K562 (cell line): ENCODE results near the gene ATP6V1F. TPM values are rescaled to one million over a fixed set of nuclear protein-coding genes. Genes with fewer than 3 reads are reported as not detected.

ENCODE experiments used
- ATF1 ChIP-seq, 2 experiments: fragments of 450-650 bp in 1 of 2; IDR thresholded peaks; 2 replicates each; pipeline ENCODE4 v1.6.1; 2016; ENCODE audit warnings: missing compliant biosample characterization in 1 of 2, missing genetic modification characterization in 1 of 2
- E2F3 ChIP-seq: fragments of 250-450 bp; sonication (Bioruptor Pico); IDR thresholded peaks from 2 replicates; pipeline ENCODE4 v1.4.0; 2020; ENCODE audit warnings: mild to moderate bottlenecking
- GATAD2A ChIP-seq: fragments of 450-650 bp; IDR thresholded peaks from 2 replicates; pipeline ENCODE4 v1.6.1; 2017
- HDAC8 ChIP-seq: fragments of 450-650 bp; IDR thresholded peaks from 2 replicates; pipeline ENCODE4 v1.6.1; 2016; ENCODE audit warnings: mild to moderate bottlenecking, missing genetic modification characterization, moderate library complexity, missing compliant biosample characterization
- IFI16 ChIP-seq: fragments of 250-450 bp; sonication (Bioruptor Pico); IDR thresholded peaks from 2 replicates; pipeline ENCODE4 v2.1.2; 2022; ENCODE audit warnings: mild to moderate bottlenecking, inconsistent platforms
- KLF1 ChIP-seq: fragments of 450-650 bp; IDR thresholded peaks from 2 replicates; pipeline ENCODE4 v1.6.1; 2016; ENCODE audit warnings: missing genetic modification characterization, missing compliant biosample characterization
- NR2C1 ChIP-seq, 2 experiments: fragments of 450-650 bp; IDR thresholded peaks; 2 replicates each; pipeline ENCODE4 v1.6.1; 2017; ENCODE audit warnings: mild to moderate bottlenecking in 2 of 2, antibody characterized with exemption in 1 of 2, inconsistent platforms in 1 of 2, missing compliant biosample characterization in 1 of 2, missing genetic modification characterization in 1 of 2
- PHB2 ChIP-seq: fragments of 450-650 bp; IDR thresholded peaks from 2 replicates; pipeline ENCODE4 v1.6.1; 2017; ENCODE audit warnings: low read depth
- RFX1 ChIP-seq: fragments of 450-650 bp; IDR thresholded peaks from 2 replicates; pipeline ENCODE4 v1.6.1; 2016; ENCODE audit warnings: mild to moderate bottlenecking, moderate library complexity
- ZFX ChIP-seq: sonication (generic); formaldehyde crosslinking; IDR thresholded peaks from 2 replicates; pipeline ENCODE4 v1.8.0; 2022; ENCODE audit warnings: mild to moderate bottlenecking, missing genetic modification reagents, moderate library complexity
- ZNF76 ChIP-seq: fragments of 250-450 bp; sonication (Bioruptor Pico); IDR thresholded peaks from 2 replicates; pipeline ENCODE4 v1.4.0; 2020; ENCODE audit warnings: mild to moderate bottlenecking, moderate library complexity, borderline replicate concordance
- ZNF780A ChIP-seq: fragments of 250-450 bp; sonication (Bioruptor Pico); IDR thresholded peaks from 2 replicates; pipeline ENCODE4 v1.5.0; 2021; ENCODE audit warnings: mild to moderate bottlenecking
- polyA plus RNA-seq, 8 experiments: library from polyadenylated mRNA; depleted of rRNA in 4 of 8; stranded (reverse) in 5 of 8; unstranded in 3 of 8; fragments of >200 nt; fragmentation: Nextera tagmentation in 2 of 8; fragmentation: Illumina TruSeq in 1 of 8; extraction: Ambion mirVana in 2 of 8; extraction: Trizol in 1 of 8; gene quantifications; 2 replicates each; pipeline versions ENCODE4 v1.2.1 to v1.2.3, GENCODE V29; 2011 to 2014; ENCODE audit warnings: inconsistent platforms in 1 of 8, missing spikeins in 1 of 8
- total RNA-seq, 7 experiments: library from RNA; depleted of rRNA in 6 of 7; stranded (reverse); fragments of >200 nt in 6 of 7; fragmentation: Illumina TruSeq in 2 of 7; extraction: Trizol in 2 of 7; gene quantifications; 2 replicates each; pipeline versions ENCODE4 v1.2.1 to v1.2.3, GENCODE V29; 2011 to 2021; ENCODE audit warnings: low replicate concordance in 1 of 7
- TF ChIP-seq, protein P1 (sequence below): fragments of 200-400 bp; formaldehyde crosslinking; IDR thresholded peaks from 2 replicates; pipeline ENCODE4 v1.6.1; 2017; ENCODE audit warnings: mild to moderate bottlenecking, low read depth, low read length, moderate library complexity
- TF ChIP-seq, protein P2 (sequence below): sonication (generic); formaldehyde crosslinking; IDR thresholded peaks from 2 replicates; pipeline ENCODE4 v1.8.0; 2022; ENCODE audit warnings: missing genetic modification reagents, mild to moderate bottlenecking, borderline replicate concordance
- TF ChIP-seq, protein P3 (sequence below): sonication (generic); formaldehyde crosslinking; IDR thresholded peaks from 2 replicates; pipeline ENCODE4 v1.8.1; 2022; ENCODE audit warnings: missing genetic modification reagents

Gene ATP6V1F
- total and polyA plus RNA-seq, 9 of the 15 experiments (the other 6 are each of a cell fraction or from before 2014, with no cell fraction given) = 206 to 1,123 (median 542) TPM

DNA sequence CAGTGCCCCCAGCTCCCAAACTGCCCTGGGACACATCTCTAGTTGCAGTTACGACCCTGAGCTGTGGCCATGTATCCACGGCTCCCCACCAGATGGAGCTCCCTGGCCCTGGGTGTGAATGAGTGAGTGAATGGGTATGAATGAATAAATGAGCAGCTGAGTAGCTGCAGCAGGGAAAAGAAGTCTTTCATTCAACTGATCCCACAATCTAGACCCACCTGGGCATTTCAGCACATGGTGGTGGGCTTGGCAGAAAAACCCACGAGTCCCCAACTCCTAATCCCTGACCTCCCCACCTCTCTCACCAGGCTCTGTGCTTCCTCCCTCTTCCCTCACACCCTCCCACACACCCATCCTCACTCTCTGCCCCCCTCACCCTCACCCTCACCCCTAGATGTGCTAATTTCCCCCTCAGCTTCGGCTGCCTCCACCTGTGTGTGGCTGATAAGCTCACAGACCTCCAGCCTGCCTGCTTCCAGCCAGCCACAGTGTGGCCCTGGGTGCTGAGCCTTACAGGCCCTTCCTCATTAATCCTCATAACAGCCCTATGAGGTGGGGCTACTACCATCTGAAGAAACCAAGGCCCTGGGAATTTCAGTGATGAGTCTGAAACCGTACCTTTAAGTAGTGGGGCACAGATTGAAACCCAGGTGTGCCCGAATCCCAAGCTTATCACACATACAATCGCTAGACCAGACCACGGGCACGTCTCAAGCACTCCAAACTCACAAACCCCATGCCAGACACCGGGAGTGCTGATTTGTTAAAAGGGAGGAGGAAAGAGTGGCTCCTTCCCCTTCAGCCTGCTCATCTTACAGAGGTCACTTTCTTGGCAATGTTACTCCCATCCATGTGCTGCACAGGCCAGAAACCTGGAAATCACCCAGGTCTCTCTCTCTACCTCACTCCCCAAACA lies 2.2 kb upstream of the ATP6V1F start (continued):
- TF ChIP-seq, protein P1, sequence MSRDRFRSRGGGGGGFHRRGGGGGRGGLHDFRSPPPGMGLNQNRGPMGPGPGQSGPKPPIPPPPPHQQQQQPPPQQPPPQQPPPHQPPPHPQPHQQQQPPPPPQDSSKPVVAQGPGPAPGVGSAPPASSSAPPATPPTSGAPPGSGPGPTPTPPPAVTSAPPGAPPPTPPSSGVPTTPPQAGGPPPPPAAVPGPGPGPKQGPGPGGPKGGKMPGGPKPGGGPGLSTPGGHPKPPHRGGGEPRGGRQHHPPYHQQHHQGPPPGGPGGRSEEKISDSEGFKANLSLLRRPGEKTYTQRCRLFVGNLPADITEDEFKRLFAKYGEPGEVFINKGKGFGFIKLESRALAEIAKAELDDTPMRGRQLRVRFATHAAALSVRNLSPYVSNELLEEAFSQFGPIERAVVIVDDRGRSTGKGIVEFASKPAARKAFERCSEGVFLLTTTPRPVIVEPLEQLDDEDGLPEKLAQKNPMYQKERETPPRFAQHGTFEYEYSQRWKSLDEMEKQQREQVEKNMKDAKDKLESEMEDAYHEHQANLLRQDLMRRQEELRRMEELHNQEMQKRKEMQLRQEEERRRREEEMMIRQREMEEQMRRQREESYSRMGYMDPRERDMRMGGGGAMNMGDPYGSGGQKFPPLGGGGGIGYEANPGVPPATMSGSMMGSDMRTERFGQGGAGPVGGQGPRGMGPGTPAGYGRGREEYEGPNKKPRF = no peak
- TF ChIP-seq, protein P2, sequence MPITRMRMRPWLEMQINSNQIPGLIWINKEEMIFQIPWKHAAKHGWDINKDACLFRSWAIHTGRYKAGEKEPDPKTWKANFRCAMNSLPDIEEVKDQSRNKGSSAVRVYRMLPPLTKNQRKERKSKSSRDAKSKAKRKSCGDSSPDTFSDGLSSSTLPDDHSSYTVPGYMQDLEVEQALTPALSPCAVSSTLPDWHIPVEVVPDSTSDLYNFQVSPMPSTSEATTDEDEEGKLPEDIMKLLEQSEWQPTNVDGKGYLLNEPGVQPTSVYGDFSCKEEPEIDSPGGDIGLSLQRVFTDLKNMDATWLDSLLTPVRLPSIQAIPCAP (CRISPR knock-in tag) = no peak
- TF ChIP-seq ZNF76 (CRISPR knock-in tag) = no peak
- peak; percentile 92 for TF ChIP-seq PHB2
- TF ChIP-seq KLF1 (tag) = no peak
- no peak for TF ChIP-seq IFI16 (CRISPR knock-in tag)
- TF ChIP-seq ZFX (CRISPR knock-in tag) = peak; percentile 61; the same call in 1 of the 2 replicates
- TF ChIP-seq, protein P3, sequence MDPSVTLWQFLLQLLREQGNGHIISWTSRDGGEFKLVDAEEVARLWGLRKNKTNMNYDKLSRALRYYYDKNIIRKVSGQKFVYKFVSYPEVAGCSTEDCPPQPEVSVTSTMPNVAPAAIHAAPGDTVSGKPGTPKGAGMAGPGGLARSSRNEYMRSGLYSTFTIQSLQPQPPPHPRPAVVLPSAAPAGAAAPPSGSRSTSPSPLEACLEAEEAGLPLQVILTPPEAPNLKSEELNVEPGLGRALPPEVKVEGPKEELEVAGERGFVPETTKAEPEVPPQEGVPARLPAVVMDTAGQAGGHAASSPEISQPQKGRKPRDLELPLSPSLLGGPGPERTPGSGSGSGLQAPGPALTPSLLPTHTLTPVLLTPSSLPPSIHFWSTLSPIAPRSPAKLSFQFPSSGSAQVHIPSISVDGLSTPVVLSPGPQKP (CRISPR knock-in tag) = no peak
- no peak for TF ChIP-seq HDAC8 (tag)
- peak; percentile 12; the same call in 1 of the 2 replicates for TF ChIP-seq E2F3 (CRISPR knock-in tag)
- TF ChIP-seq GATAD2A = peak; percentile 98
- no peak for TF ChIP-seq ATF1 (CRISPR knock-in tag; IDR thresholded peaks at IDR 0.05)
- peak; percentile 34; the same call in 1 of the 2 replicates for TF ChIP-seq ATF1 (tag; IDR thresholded peaks at IDR 0.05)
- TF ChIP-seq ZNF780A (CRISPR knock-in tag) = no peak
- peak; percentile 47; the same call in 1 of the 2 replicates for TF ChIP-seq NR2C1 (IDR thresholded peaks at IDR 0.05)
- TF ChIP-seq NR2C1 (tag; IDR thresholded peaks at IDR 0.05) = no peak
- no peak for TF ChIP-seq RFX1
- TF ChIP-seq, all 486 proteins: peak for 204
